Trophoblast cell (in vitro differentiated cells and primary cell): ENCODE data around the gene HNRNPCL1.
"Not testable (repeated sequence)": the region's sequence is repeated elsewhere in the genome, so short reads cannot be mapped to it uniquely, and the experiment has no call there.

Experiments
- DNase-seq, 2 donors: peaks; one replicate each; pipeline ENCODE4 v3.0.0-alpha.2; 2016
- H2AFZ ChIP-seq: 2 replicates; pipeline ENCODE4 v1.6.1; 2013; ENCODE audit warnings: low read length, moderate library complexity, mild to moderate bottlenecking; ENCODE audit not compliant: insufficient read depth, poor library complexity
- H2AK5ac ChIP-seq: 2 replicates; pipeline ENCODE4 v1.6.1; 2013; ENCODE audit warnings: mild to moderate bottlenecking, low read length
- H2BK120ac ChIP-seq: 2 replicates; pipeline ENCODE4 v1.6.1; 2013; ENCODE audit warnings: low read length, mild to moderate bottlenecking, moderate library complexity; ENCODE audit not compliant: insufficient read depth, poor library complexity
- H2BK12ac ChIP-seq: 2 replicates; pipeline ENCODE4 v1.6.1; 2013; ENCODE audit warnings: mild to moderate bottlenecking, low read length, moderate library complexity
- H2BK5ac ChIP-seq: 2 replicates; pipeline ENCODE4 v1.6.1; 2013; ENCODE audit warnings: low read length, low read depth, moderate library complexity, mild to moderate bottlenecking; ENCODE audit not compliant: poor library complexity
- H3K14ac ChIP-seq: 2 replicates; pipeline ENCODE4 v1.6.1; 2013; ENCODE audit warnings: mild to moderate bottlenecking, low read length
- H3K18ac ChIP-seq: 2 replicates; pipeline ENCODE4 v1.6.1; 2013; ENCODE audit warnings: mild to moderate bottlenecking, low read length
- H3K23ac ChIP-seq: 2 replicates; pipeline ENCODE4 v1.6.1; 2013; ENCODE audit warnings: low read length
- H3K27ac ChIP-seq: 2 replicates; pipeline ENCODE4 v1.5.1; 2013; ENCODE audit warnings: low read depth, mild to moderate bottlenecking, inconsistent platforms, low read length, moderate library complexity
- H3K27me3 ChIP-seq: 2 replicates; pipeline ENCODE4 v1.6.1; 2013; ENCODE audit warnings: inconsistent platforms, mild to moderate bottlenecking, low read length, moderate library complexity; ENCODE audit not compliant: insufficient read depth
- H3K36me3 ChIP-seq, 2 experiments: 1 replicate in 1 of 2; 2 replicates in 1 of 2; pipeline ENCODE4 v1.6.1; 2013; ENCODE audit warnings: low read length in 2 of 2, mild to moderate bottlenecking in 2 of 2, moderate library complexity in 1 of 2; ENCODE audit not compliant: insufficient read depth in 2 of 2, control insufficient read depth in 1 of 2
- H3K4ac ChIP-seq: 2 replicates; pipeline ENCODE4 v1.6.1; 2013; ENCODE audit warnings: low read depth, mild to moderate bottlenecking, low read length, moderate library complexity
- H3K4me1 ChIP-seq, 2 experiments: 1 replicate in 1 of 2; 2 replicates in 1 of 2; pipeline ENCODE4 v1.6.1; 2013; ENCODE audit warnings: low read length in 2 of 2, mild to moderate bottlenecking in 2 of 2, moderate library complexity in 1 of 2; ENCODE audit not compliant: insufficient read depth in 2 of 2, control insufficient read depth in 1 of 2
- H3K4me2 ChIP-seq: 2 replicates; pipeline ENCODE4 v1.6.1; 2013; ENCODE audit warnings: inconsistent platforms, mild to moderate bottlenecking, low read length, moderate library complexity
- H3K4me3 ChIP-seq: 2 replicates; pipeline ENCODE4 v1.5.1; 2013; ENCODE audit warnings: mild to moderate bottlenecking, low read depth, low read length, inconsistent platforms
- H3K79me1 ChIP-seq: one replicate; pipeline ENCODE4 v1.6.1; 2013; ENCODE audit warnings: low read length
- H3K79me2 ChIP-seq: 2 replicates; pipeline ENCODE4 v1.6.1; 2013; ENCODE audit warnings: low read length, mild to moderate bottlenecking; ENCODE audit not compliant: control insufficient read depth, insufficient read depth, poor library complexity
- H3K9ac ChIP-seq: 2 replicates; pipeline ENCODE4 v1.6.1; 2013; ENCODE audit warnings: mild to moderate bottlenecking, low read length
- H3K9me3 ChIP-seq: 2 replicates; pipeline ENCODE4 v1.6.1; 2013; ENCODE audit warnings: low read depth, mild to moderate bottlenecking, control low read depth, inconsistent platforms, low read length; ENCODE audit not compliant: insufficient read depth
- H4K12ac ChIP-seq: 2 replicates; pipeline ENCODE4 v1.6.1; 2013; ENCODE audit warnings: low read depth, mild to moderate bottlenecking, low read length, moderate library complexity
- H4K8ac ChIP-seq: 2 replicates; pipeline ENCODE4 v1.6.1; 2013; ENCODE audit warnings: low read depth, mild to moderate bottlenecking, low read length, moderate library complexity
- H4K91ac ChIP-seq: one replicate; pipeline ENCODE4 v1.6.1; 2013; ENCODE audit warnings: low read depth, mild to moderate bottlenecking, low read length, moderate library complexity
- WGBS: extraction: QIAGEN DNeasy Blood & Tissue Kit; methylation state at CpG from one replicate; pipeline ENCODE4 v1.1.7; 2013; ENCODE audit warnings: missing lambda C conversion rate; ENCODE audit not compliant: insufficient read length, insufficient coverage; ENCODE audit errors: extremely low coverage; 5-methylcytosine and 5-hydroxymethylcytosine counted together

HNRNPCL1 gene

DNA sequence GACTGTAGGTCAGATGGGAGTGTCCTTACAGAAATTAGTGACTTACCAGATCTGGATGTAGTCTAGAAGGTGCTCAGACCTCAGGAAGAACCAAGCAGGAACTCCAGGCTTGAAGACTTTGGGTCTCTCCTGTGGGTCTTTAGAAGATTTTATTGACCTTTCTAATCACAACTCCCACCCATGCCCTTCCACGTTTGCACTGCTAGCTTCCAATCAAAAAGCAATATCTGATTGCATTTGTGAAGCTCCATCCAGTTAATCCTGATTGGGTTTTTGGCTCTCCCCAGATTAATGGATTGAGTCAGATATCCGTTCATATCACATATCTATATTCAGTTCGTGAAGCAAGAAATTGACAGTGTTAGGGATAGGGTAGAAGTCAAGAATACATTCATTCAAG lies 17.2 kb downstream of the HNRNPCL1 start, which contains the start of gene PRAMEF11:
TSS of gene PRAMEF11 (minus strand) at position 101 of the 400 bp plus-strand sequence. CDS start 2,621 bp downstream, outside the sequence.
- H2AFZ ChIP-seq, H4K91ac ChIP-seq, H3K18ac ChIP-seq, H2AK5ac ChIP-seq, H4K12ac ChIP-seq, H3K4ac ChIP-seq, H3K27me3 ChIP-seq, H3K79me2 ChIP-seq, H3K27ac ChIP-seq, H3K4me3 ChIP-seq, H3K9ac ChIP-seq, H3K4me1 ChIP-seq, H3K79me1 ChIP-seq, H2BK120ac ChIP-seq, H3K23ac ChIP-seq, H2BK5ac ChIP-seq, DNase-seq, H3K14ac ChIP-seq, H4K8ac ChIP-seq, H2BK12ac ChIP-seq, H3K4me2 ChIP-seq, H3K36me3 ChIP-seq, H3K9me3 ChIP-seq: not testable (repeated sequence)
- no CpG with 5 or more reads among the region's 3 CpGs for WGBS

DNA sequence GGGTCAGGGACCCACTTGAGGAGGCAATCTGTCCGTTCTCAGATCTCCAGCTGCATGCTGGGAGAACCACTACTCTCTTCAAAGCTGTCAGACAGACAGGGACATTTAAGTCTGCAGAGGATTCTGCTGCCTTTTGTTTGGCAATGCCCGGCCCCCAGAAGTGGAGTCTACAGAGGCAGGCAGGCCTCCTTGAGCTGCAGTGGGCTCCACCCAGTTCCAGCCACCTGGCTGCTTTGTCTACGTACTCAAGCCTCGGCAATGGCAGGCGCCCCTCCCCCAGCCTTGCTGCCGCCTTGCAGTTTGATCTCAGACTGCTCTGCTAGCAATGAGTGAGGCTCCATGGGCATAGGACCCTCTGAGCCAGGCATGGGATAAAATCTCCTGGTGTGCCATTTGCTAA lies 29.5 kb downstream of the HNRNPCL1 start:
- not testable (repeated sequence) for H3K27me3 ChIP-seq, H2BK5ac ChIP-seq, H3K4ac ChIP-seq, H3K18ac ChIP-seq, H2BK12ac ChIP-seq, H3K14ac ChIP-seq, H2AK5ac ChIP-seq, H3K79me1 ChIP-seq, H4K91ac ChIP-seq, H2AFZ ChIP-seq, H3K27ac ChIP-seq, H3K4me3 ChIP-seq, DNase-seq, H3K9ac ChIP-seq, H4K12ac ChIP-seq, H3K79me2 ChIP-seq, H2BK120ac ChIP-seq, H4K8ac ChIP-seq, H3K4me1 ChIP-seq, H3K23ac ChIP-seq, H3K36me3 ChIP-seq, H3K4me2 ChIP-seq
- WGBS, result no CpG with 5 or more reads among the region's 6 CpGs
- peaks cover 11% of the 10 kb centered on the region for H3K9me3 ChIP-seq

DNA sequence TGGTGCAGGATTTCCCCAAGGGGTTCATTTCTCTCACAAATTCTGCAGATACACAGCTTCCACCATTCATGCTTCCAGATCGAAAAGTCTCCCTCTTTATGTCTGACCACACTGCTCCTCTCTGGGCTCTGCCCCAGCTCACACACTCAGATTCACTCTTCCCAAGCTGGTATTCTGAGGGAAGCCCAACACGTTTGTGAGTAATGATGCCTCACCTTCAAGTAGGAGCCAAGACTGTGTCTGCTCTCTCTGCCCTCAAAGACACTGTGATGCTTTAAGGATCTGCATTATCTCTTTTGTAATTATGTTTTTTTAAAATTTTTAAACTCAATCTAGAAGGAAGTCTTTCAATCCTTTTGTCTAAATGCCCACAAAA lies 37.1 kb downstream of the HNRNPCL1 start:
- Histone ChIP-seq H4K8ac (no peak overlapping the region), H4K12ac (no peak overlapping the region), H2AFZ (no peak overlapping the region), H3K79me1 (no peaks in the 10 kb centered on the region), H3K27me3 (no peaks in the 10 kb centered on the region), H2BK120ac (no peak overlapping the region), H3K23ac (no peak overlapping the region), H3K4ac (no peak overlapping the region), H3K9me3 (peaks cover 31% of the 10 kb centered on the region), H3K27ac (no peak overlapping the region), H3K14ac (no peak overlapping the region), H3K18ac (no peak overlapping the region), H2BK5ac (no peak overlapping the region), H3K9ac (no peak overlapping the region), H3K4me2 (no peak overlapping the region), H3K4me3 (no peak overlapping the region), H4K91ac (no peak overlapping the region), H3K36me3 (no peaks in the 10 kb centered on the region), H3K79me2 (no peaks in the 10 kb centered on the region), H2AK5ac (no peak overlapping the region), H3K4me1 (no peaks in the 10 kb centered on the region), H2BK12ac (no peak overlapping the region)
- no peak for DNase-seq
- no CpG with 5 or more reads among the region's 2 CpGs for WGBS

DNA sequence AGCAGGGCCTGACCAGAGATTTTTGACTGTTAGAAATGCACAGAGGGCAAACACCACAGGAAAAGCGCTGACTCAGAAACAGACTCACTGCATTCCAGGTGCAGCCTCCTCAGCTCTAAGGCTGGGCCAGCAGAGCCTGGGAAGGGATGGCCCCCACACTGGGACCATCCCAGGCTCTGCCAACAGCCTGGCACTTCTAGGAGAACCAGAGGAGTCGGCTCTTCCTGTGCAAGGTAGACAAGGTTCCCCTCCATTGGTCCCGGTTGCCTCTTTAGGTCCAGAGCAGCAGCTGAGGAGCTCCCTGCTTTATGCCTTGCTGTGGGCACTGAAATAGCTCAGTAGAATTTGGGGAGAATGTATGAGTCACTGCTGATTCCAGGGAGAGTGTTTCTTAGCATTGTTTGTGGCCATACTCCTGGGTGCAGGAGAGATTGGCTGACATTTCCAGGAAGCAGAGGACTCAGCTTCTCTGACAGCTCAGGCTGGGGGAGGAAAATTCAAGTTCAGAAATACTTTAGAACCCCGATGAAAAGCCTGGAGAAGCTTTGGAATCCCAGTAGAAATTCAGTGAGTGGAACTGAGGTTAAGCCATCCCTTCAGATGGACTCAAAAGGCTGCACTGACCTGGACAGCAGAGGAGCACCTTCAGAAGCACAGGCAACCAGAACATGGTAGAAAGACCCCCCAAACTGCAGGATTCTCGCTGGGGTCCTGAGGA lies 37.7 kb downstream of the HNRNPCL1 start:
- no peak overlapping the region for H4K12ac ChIP-seq
- WGBS, result no CpG with 5 or more reads among the region's 5 CpGs

More for the DNA sequence above, 37.7 kb downstream of the HNRNPCL1 start:
- H2AK5ac ChIP-seq, result no peak overlapping the region
- H2AFZ ChIP-seq, result no peak overlapping the region
- H3K9ac ChIP-seq, result no peak overlapping the region
- DNase-seq, result no peak
- no peak overlapping the region for H4K8ac ChIP-seq
- no peak overlapping the region for H4K91ac ChIP-seq
- no peak overlapping the region for H3K4me2 ChIP-seq
- H2BK120ac ChIP-seq, result no peak overlapping the region
- no peaks in the 10 kb centered on the region for H3K79me1 ChIP-seq
- no peak overlapping the region for H3K27ac ChIP-seq
- H3K23ac ChIP-seq, result no peak overlapping the region
- no peaks in the 10 kb centered on the region for H3K79me2 ChIP-seq
- no peak overlapping the region for H2BK5ac ChIP-seq
- H3K18ac ChIP-seq, result no peak overlapping the region
- no peak overlapping the region for H3K4me3 ChIP-seq
- no peaks in the 10 kb centered on the region for H3K27me3 ChIP-seq
- no peak overlapping the region for H3K4ac ChIP-seq
- H3K9me3 ChIP-seq, result peaks cover 32% of the 10 kb centered on the region
- no peaks in the 10 kb centered on the region for H3K4me1 ChIP-seq
- H3K36me3 ChIP-seq, result no peaks in the 10 kb centered on the region
- no peak overlapping the region for H2BK12ac ChIP-seq
- H3K14ac ChIP-seq, result no peak overlapping the region
